Skeletal muscle cell (primary cell): Measurements from ENCODE around the gene NUDT19.
A peak's percentile ranks its signal among the peaks of the same experiment; 100 is the strongest.
"Not testable (repeated sequence)": the region's sequence is repeated elsewhere in the genome, so short reads cannot be mapped to it uniquely, and the experiment has no call there.

Experiments
- DNase-seq: peaks from one replicate; pipeline ENCODE4 v3.0.0-alpha.2; 2010; ENCODE audit warnings: low read depth
- H3K4me3 ChIP-seq: 2 replicates; pipeline ENCODE4 v1.5.1; 2011; ENCODE audit warnings: low read depth, mild to moderate bottlenecking, control low read depth, low read length, moderate library complexity

NUDT19 gene

DNA sequence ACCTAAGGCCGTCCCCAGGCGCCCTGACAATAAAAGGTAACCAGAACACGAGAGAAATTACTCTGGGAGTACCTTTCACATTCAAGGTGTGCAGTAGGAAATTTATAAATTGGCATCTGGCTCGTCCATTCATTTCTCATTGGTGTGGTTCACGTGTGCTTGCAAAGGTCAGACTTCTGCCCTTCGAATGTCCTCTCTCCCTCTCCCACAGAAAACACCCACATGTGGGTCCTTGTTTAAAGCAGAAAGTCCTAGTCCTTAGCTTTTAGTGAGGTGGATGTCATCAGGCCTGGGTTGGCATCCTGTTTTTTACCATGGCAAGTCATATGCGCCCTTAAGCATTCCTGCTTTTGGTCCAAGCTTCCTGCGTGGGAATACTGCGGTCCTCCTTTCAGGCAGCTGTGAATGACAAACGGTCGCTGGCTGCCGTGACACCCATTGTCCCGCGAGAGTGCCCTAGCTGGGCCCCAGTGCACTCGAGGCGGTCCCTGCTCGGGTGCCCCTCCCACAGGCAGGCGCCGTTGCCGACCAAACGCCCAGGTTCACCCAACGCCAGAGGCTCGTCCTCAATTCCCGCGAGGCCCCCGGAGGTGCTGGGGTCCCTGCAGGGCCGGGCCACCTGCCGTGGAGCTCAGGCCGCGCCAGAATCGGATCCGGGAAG is at the start of gene NUDT19:
Gene NUDT19 (plus strand): TSS at position 531 of the 661 bp plus-strand sequence. CDS start 140 bp downstream, outside the sequence.
- H3K4me3 ChIP-seq: peak within 1 kb of the TSS; percentile 68
- DNase-seq: no peak

DNA sequence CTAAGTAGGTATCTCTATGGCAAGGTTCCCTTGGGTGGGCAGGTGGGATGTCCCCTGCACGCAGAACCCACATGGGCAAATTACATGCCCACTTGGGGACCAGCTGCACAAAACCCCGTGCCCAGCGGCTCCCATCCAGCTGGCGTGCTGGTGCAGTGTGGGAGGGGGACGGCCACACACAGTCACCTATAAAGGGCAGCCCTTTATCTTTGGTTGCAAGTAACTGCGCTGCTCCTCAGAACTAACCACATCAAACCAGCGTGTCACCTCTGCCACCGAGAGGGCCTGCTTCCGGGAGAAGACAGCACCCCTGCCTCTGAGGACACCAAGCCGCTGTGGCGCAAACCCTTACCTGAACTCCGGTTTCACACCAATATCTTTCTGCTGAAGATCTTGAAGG is 48.9 kb upstream of the NUDT19 start:
- no peak for DNase-seq
- H3K4me3 ChIP-seq: no peak overlapping the region

DNA sequence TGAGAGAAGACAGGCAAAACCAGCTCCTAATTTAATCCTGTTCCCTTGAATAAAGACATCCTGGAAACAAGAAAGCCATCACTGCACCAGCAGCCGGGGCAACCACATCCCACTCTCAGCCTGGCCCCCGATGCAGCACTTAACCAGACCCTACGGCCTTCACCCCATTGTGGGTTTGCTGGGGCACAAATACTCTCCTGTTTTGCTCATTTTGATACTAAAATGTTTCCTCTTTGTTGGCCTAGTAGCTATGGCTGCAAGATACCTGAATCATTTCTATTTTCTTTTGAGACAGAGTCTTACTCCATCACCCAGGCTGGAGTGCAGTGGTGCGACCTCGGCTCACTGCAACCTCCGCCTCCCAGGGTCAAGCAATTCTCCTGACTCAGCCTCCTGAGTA is 45.1 kb upstream of the NUDT19 start:
- H3K4me3 ChIP-seq: no peak overlapping the region
- no peak for DNase-seq

DNA sequence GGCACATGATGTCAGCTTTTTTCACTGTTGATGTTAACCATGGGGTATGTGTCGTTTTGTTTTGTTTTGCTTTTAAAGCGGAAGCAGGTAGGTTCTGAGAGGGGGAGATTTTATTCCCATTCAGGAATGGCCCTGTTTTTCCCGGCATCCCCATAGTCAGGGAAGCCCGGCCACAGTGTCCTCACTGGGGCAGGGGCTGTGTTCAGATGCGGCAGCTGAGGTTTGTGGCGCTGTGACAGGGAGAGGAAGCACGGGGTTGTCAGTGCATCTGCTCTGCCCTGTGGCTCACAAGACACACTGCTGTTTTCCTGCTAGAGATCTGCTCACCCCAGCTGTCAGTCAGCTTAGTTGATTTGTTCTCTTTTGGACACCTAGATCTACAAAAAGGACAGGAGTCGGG is 44.3 kb upstream of the NUDT19 start:
- no peak for DNase-seq
- H3K4me3 ChIP-seq: no peak overlapping the region

DNA sequence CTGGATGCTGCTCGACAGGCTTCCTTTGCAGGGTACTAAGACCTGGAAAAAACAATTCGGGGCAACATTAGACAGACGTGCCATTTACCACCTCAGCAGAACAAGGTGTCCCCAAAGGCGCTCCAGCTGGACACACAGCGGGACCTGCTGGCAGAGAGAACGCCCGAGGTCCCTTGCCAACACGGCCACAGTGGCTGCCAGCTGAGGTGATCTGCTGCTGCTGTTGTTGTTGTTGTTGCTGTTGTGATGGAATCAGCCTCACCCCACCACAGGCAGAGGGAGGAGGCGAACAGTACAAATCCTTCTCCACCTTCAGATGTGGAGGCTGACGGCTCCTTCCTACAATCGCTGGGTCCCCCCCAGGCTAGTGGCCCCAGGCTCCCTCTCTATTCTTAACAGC is 41.9 kb upstream of the NUDT19 start:
- DNase-seq: no peak
- no peak overlapping the region for H3K4me3 ChIP-seq

DNA sequence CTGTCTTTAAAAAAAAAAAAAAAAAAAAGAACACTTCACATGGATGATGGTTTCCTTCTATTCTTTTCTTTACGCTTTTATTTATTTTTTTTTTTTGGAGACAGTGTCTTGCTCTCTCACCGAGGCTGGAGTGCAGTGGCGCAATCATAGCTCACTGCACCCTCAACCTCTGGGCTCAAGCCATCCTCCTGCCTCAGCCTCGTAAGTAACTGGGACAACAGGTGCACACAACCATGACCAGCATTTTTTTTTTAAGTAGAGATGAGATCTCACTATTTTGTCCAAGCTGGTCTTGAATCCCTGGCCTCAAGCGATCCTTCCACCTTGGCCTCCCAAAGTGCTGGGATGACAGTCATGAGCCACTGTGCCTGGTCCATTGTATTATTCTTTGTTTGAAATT is 41.0 kb upstream of the NUDT19 start:
- H3K4me3 ChIP-seq: no peak overlapping the region
- no peak for DNase-seq

DNA sequence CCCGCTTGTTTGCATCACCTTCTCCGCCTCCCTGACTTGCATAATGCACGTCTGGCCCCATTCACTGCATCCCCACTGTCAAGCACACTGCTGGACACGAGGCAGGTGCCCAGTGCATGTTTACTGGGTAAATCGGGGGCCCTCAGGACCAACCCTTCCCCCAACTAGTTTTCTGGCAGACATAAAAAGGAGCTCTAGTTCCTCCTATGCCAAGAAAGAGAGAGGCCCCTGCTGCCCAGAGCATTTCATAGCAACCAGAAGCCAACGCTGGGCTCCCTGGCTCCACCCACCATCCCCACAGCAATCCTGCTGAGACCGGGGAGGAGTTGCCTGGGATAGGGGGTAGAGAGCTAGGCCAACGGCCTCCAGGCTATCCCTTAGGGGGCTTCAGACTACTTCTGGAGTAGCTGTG is 39.9 kb upstream of the NUDT19 start:
- DNase-seq: no peak

DNA sequence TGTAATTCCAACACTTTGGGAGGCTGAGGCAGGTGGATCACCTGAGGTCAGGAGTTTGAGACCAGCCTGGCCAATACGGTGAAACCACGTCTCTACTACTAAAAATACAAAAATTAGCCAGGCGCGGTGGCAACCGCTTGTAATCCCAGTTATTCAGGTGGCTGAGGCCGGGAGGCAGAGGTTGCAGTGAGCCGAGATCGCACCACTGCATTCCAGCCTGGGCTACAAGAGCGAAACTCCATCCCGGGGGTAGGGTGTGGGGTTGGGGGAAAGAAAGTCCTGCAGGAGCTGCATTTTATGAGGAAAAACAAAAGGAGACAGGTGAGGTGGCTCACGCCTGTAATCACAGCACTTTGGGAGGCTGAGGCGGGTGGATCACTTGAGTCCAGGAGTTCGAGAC is 39.3 kb upstream of the NUDT19 start:
- DNase-seq, H3K4me3 ChIP-seq: not testable (repeated sequence)

More for the DNA sequence above, 39.9 kb upstream of the NUDT19 start:
- no peak overlapping the region for H3K4me3 ChIP-seq

DNA sequence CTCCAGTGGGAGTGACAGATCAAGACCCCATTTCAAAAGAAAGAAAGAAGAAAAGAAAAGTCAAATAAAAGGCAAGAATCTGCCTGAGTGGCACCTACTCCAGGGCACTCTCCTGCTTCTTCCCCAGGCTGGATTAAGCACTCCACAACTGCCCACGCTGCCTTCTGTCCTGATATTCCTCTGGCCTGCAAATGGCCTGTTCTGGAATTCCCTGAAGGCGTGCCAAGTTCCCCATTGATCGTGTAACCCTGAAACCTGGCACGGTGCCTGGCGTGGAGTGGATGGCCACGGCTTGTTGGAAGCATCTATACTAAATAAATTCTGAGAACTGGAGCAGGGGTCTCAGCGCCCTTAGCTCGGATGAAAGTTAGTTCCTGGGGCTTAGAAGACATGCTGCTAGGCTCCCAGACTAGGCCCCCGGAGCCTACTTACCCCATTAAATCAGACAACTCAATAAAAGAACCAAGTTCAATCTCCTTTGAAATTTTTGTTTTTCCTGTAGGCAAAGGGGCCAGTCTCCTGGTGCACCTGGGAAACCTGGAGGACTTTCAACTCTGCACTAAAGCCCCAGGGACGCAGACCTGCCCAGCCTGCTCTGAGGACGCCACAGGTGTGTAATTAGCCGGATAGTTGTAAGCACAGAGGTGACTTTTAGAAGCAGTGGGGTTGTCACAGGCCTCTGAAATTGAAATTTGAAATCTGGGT is 38.6 kb upstream of the NUDT19 start:
- no peak for DNase-seq
- no peak overlapping the region for H3K4me3 ChIP-seq

DNA sequence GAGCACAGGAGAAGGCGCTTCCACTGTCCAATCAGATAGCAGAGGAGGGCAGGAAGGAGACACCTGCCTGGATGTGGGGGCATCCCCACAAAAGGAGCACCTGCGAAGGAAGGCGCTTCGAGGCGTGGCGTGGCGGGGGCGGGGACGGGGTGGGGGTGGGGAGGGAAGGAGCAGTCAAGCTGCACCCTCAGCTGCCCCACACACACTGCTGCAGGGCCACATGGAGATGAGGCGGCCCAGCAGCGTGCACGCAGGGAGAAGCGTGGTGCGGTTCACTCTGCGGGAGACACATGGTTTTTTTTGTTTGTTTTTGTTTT is 38.1 kb upstream of the NUDT19 start:
- DNase-seq: no peak
- H3K4me3 ChIP-seq: no peak overlapping the region

DNA sequence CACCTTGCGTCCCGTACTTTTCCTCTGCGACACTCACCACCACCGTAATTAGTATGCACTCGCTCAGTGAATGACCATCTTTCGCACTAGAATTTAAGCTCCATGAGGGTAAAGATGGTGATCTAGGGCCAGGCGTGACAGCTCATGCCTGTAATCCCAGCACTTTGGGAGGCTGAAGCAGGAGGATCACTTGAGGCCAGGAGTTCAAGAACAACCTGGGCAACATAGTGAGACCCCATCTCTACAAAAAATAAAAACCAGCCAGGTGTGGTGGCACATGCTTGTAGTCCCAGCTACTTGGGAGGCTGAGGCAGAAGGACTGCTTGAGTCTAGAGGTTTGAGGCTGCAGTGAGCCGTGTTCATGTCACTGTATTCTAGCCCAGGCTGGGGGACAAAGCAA is 35.2 kb upstream of the NUDT19 start:
- DNase-seq, H3K4me3 ChIP-seq: not testable (repeated sequence)

DNA sequence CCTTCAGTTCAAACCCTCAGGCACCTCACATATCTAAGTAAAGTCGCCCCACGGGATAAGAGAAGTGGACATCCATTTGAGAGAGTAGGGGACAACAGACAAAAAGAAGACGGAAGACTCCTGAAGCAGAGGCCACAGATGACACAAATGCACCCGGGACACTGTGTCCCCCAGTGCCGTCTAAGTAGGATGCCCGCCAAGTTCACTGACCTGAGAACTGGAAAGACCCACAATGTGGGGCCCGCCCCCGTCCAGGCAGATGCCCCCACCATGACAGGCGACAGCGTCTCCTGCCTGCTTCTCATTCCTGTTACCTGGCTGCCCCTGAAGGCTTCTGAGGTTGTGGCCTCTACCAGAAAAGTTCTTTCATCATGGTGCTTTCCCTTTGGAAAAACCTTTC is 33.5 kb upstream of the NUDT19 start:
- no peak for DNase-seq
- no peak overlapping the region for H3K4me3 ChIP-seq

DNA sequence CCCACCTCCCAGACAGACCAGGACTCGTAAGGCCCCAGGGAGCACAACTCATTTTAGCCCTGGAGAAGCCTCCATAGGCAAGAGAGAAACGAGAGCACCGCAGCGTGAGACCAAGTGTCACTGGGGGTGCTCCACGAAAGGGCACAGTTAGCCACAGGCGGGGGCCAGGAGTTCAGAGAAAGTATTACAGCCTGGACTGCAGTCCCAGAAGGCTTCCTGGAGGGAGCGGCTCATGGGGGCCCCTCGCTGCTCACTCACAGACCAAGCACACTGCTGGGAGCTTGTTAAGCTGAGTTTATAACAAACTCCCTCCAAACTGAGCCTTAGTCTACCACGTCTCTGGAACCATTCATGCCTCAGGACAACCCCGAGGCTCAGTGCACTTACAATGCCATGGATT is 33.1 kb upstream of the NUDT19 start:
- H3K4me3 ChIP-seq: no peak overlapping the region

DNA sequence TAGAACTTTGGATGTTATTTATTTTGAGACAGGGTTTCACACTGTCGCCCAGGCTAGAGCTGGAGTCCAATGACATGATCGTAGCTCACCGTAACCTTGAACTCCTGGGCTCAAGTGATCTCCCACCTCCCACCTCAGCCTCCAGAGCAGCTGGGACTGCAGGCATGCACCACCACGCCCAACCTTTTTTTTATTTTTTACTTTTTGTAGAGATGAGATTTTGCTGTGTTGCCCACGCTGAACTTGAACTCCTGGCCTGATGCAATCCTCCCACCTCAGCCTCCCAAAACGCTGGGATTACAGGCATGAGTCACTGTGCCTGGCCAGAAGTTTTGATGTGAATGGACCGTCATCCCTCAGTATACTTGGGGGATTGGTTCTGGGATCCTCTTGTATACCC is 30.3 kb upstream of the NUDT19 start:
- no peak overlapping the region for H3K4me3 ChIP-seq
- DNase-seq: no peak

More for the DNA sequence above, 33.1 kb upstream of the NUDT19 start:
- DNase-seq: no peak

DNA sequence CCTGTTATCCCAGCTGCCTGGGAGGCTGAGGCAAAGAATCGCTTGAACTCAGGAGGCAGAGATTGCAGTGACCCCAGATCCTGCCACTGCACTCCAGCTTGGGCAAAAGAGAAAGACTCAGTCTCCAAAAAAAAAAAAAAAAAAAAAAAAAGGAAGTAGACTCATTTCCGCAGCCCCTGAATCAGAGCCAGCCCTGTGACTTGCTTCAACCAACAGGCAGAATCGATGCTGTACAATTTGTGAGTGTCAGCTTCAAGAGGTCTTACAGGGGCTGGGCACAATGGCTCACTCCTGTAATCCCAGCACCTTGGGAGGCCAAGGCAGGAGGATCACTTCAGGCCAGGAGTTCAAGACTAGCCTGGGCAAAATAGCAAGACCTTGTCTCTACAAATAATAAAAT is 29.4 kb upstream of the NUDT19 start:
- DNase-seq: no peak

DNA sequence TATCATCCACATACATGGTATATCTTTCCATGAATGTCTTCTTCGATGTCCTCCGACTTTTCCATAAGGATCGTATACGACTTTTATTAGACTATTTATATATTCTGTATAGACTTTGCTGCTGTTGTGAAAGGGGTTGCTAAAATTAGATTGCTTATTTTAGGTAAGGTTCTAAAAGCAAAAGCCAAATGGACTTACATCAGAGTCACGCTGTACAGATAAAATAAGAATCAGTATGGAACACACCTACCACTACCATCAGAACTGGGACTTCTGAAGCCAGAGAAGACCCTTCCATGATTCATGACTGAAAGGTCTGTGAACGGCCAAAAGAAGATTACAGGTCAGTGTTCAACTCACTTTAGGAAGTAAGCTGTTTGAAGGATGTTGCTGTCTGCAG is 25.5 kb upstream of the NUDT19 start:
- H3K4me3 ChIP-seq: no peak overlapping the region
- DNase-seq: no peak

More for the DNA sequence above, 29.4 kb upstream of the NUDT19 start:
- H3K4me3 ChIP-seq: no peak overlapping the region

DNA sequence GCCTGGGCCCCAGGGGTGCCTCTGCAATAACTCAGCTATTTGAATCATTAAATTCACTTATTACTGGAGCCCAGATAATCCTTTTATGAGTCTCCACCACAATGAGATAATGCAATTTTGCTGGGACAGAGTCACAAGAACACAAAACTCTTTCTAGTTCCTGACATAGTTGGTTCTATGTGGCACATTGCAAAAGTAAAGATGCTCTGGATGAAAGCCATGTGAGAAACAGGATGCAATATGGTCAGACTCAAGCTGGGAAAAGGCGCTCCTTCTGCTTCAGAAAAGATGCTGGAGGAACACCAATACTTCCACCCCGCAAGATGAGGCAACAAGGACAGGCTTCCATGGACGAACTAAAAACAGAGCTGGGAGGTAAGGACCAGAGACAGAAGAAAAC is 22.3 kb upstream of the NUDT19 start:
- DNase-seq: no peak

DNA sequence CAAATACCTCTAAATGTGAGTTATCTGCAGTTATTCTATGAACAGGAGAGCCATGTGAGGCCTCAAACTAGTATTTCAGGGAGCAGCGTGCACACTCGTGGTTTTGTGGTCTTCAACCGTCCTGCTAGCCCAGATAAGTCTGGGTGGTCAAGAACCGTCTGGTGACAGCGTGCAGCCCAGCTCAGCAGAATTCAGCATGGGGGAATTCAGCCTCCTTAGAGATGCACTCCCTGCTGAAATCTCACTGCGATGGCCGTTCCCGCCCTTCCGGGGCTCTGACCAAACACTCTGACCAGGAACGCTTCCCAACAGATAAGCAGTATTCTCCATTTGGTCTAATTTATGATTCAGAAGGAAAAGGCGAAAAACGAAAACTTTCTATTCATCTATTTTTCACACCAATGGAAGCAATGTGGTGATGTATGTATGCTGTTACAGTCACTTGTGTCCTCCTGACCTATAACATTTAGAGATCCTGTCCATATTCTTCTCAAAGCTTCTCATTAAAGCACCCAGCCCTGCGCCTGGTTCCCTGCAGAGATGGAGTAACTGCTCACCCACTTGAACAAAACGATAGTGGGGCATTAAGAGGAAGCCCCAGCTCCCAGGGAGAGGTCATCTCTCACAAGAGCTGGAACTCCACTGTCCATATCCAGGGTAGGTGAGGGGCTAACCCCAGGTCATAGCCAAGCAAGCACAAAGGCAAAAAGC is 19.6 kb upstream of the NUDT19 start:
- H3K4me3 ChIP-seq: no peak overlapping the region
- DNase-seq: no peak

More for the DNA sequence above, 22.3 kb upstream of the NUDT19 start:
- H3K4me3 ChIP-seq: no peak overlapping the region

DNA sequence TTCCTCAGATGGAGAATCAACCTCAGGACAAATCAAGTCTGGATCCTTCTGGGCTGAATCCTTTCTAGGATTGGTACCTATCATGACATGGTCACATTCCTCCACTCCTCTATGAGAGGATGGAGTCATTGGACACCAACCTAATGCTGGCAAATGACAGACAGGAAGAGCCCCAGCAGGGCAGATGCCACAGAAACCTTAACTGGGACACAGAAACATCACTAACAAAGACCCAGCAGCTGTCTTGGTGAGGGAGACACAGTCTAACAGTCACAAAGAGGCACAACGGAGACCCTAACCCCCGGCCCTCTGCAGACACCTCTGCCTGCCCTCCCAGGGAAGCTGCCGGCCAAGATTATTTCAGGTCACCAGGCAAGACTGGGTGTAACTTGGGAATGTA is 18.8 kb upstream of the NUDT19 start:
- no peak overlapping the region for H3K4me3 ChIP-seq
- no peak for DNase-seq

DNA sequence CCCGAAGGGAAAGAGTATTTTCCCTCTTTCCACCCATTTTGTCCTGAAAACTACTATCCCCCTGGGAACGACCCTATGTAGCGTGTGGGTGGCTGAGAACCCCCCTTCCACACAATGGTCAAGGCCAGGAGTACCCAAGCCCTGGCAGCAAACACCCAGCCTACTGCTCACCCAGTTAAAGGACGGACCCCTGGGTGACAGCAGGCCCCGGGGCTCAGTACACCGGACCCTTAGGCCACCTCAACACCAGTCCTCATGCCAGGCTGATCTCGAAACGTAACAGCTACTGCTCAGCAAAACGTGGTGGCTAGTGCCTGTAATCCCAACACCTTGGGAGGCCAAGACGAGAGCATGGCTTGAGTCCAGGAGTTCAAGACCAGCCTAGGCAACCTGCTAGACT is 18.0 kb upstream of the NUDT19 start:
- DNase-seq: no peak
- H3K4me3 ChIP-seq: peak overlapping the region; percentile 73
